ENCODE results near the gene PCDHA4.

The PCDHA4 gene

GRCh38 chr5:140862441-140863295, 55.8 kb downstream of the PCDHA4 start:
- Mint-ChIP-seq H3K4me1 (ENCODE audit: low read depth) (no peaks in the 10 kb centered on the region), H3K36me3 (ENCODE audit: low read depth) (peaks cover 2% of the 10 kb centered on the region), H3K27ac (no peak overlapping the region), H3K4me3 (no peak overlapping the region), H3K27me3 (ENCODE audit: low read depth) (no peaks in the 10 kb centered on the region), H3K9me3 (peaks cover 24% of the 10 kb centered on the region)
- DNase-seq (ENCODE audit: low spot score): no peak
